ENCODE results near the gene LAMB4. TPM values are rescaled to one million over a fixed set of nuclear protein-coding genes. Genes with fewer than 3 reads are reported as not detected.

Gene LAMB4
- polyA plus RNA-seq, 1 of the 3 experiments (the other 2 are of a cell fraction), result 0.36 TPM

GRCh38 chr7:108053250-108053649 lies 76.9 kb downstream of the LAMB4 start:
- DNase-seq, result no peak

More at GRCh38 chr7:108053250-108053649, 76.9 kb downstream of the LAMB4 start:
- Histone ChIP-seq H3K9me3 (no peaks in the 10 kb centered on the region), H3K79me2 (ENCODE audit: insufficient read depth) (no peaks in the 10 kb centered on the region), H3K9me2 (no peaks in the 10 kb centered on the region), H3K4me1 (ENCODE audit: control insufficient read depth in 1 of 2, insufficient read depth in 2 of 2, low read depth in 1 of 2, low read length in 1 of 2) (peaks cover 0 to 4% of the 10 kb centered on the region in 2 experiments; a peak in 1 of 4 replicates), H3K9ac (no peak overlapping the region), H2AFZ (ENCODE audit: low read depth) (no peak overlapping the region), H3K4me3 (ENCODE audit: low read depth in 2 of 2, low read length in 1 of 2) (no peak overlapping the region), H3K27ac (ENCODE audit: low read depth in 2 of 2, low read length in 1 of 2) (no peak overlapping the region), H4K20me1 (ENCODE audit: insufficient read depth) (no peaks in the 10 kb centered on the region), H3K27me3 (ENCODE audit: insufficient read depth) (no peaks in the 10 kb centered on the region), H3K4me2 (no peak overlapping the region), H3K36me3 (replicated peaks in 1 of 2; ENCODE audit: control insufficient read depth in 1 of 2, insufficient read depth in 2 of 2, low read length in 1 of 2) (no peaks in the 10 kb centered on the region), H3F3A (replicated peaks; ENCODE audit: insufficient read depth) (no peaks in the 10 kb centered on the region)
- peak; percentile 55; the same call in 1 of the 2 replicates for TF ChIP-seq REST (IDR thresholded peaks at IDR 0.05; ENCODE audit: low read depth, low read length)
- no peak for TF ChIP-seq MEF2A (IDR thresholded peaks at IDR 0.05; ENCODE audit: borderline replicate concordance, low read depth)
- no peak for TF ChIP-seq NRF1 (IDR thresholded peaks at IDR 0.05; ENCODE audit: low read depth, low read length)
- no peak for TF ChIP-seq JUND (IDR thresholded peaks at IDR 0.05)
- TF ChIP-seq CTCF (IDR thresholded peaks at IDR 0.05), result no peak
- TF ChIP-seq SIN3A (IDR thresholded peaks at IDR 0.05; ENCODE audit: borderline replicate concordance, low read depth, low read length), result no peak
- no peak for TF ChIP-seq GATA2 (CRISPR knock-in tag; IDR thresholded peaks at IDR 0.05)
- TF ChIP-seq RXRA (IDR thresholded peaks at IDR 0.05; ENCODE audit: borderline replicate concordance, low read depth), result no peak
- TF ChIP-seq EZH2phosphoT487 (IDR thresholded peaks at IDR 0.05; ENCODE audit: borderline replicate concordance, low read depth), result no peak
- CTCF ChIA-PET, result interaction anchor here (1.0 to 2.0 kb wide), 4 partner anchors 16 to 45 kb away, joined by 3 to 6 read pairs (median 4); no protein-coding TSS in a partner anchor
- POLR2A ChIA-PET, result no interaction called here
- WGBS (ENCODE audit: low lambda C conversion rate), result 94% methylated on average over 4 of the region's 4 CpGs
